Liver (tissue), 3 donors: Measurements from ENCODE around the gene MEIS3.
A peak's percentile ranks its signal among the peaks of the same experiment; 100 is the strongest.

ENCODE experiments used
- CTCF ChIP-seq: fragments of 150-350 bp; IDR thresholded peaks from 2 replicates; pipeline ENCODE4 v1.5.1; 2017; ENCODE audit warnings: improper control_type of control experiment, low read depth, low read length; ENCODE audit not compliant: missing input control
- EGR1 ChIP-seq, 2 donors: IDR thresholded peaks; 2 replicates each; pipeline ENCODE4 v1.6.1; 2016 to 2018; ENCODE audit warnings: antibody characterized with exemption in 2 of 2, low read depth in 2 of 2
- YY1 ChIP-seq: IDR thresholded peaks from 2 replicates; pipeline ENCODE4 v1.6.1; 2016; ENCODE audit warnings: antibody characterized with exemption, mild to moderate bottlenecking
- donor health status: healthy.
- donor health status: healthy.

- TF ChIP-seq EGR1 (IDR thresholded peaks at IDR 0.05; ENCODE audit: low read depth in 2 of 2) (no peak), YY1 (no peak), CTCF (peak; percentile 87)
These were observed 27.7 kb downstream of the MEIS3 start for GRCh38 chr19:47391510-47392223.
